Keratinocyte (primary cell): ENCODE results near the gene CEP126. TPM values are rescaled to one million over a fixed set of nuclear protein-coding genes. Genes with fewer than 3 reads are reported as not detected.

Source experiments
- DNase-seq: peaks from one replicate; pipeline ENCODE4 v3.0.0-alpha.2; 2011; ENCODE audit warnings: low read depth, missing footprints, low spot score
- FAIRE-seq: peaks from 2 replicates; lab custom pipeline; 2011; peaks lifted over from hg19 to GRCh38; lab: Jason Lieb, UNC
- H2AFZ ChIP-seq: 2 replicates; pipeline ENCODE4 v1.6.0; 2012; ENCODE audit warnings: low read length, control low read depth, inconsistent platforms; ENCODE audit not compliant: control insufficient read depth
- H3K27ac ChIP-seq: 2 replicates; pipeline ENCODE4 v1.5.1; 2011; ENCODE audit warnings: low read length; ENCODE audit not compliant: control insufficient read depth, insufficient read depth
- H3K27me3 ChIP-seq: 3 replicates; pipeline ENCODE4 v1.6.0; 2011; ENCODE audit warnings: low read length; ENCODE audit not compliant: control insufficient read depth, insufficient read depth; ENCODE audit errors: extremely low read depth
- H3K36me3 ChIP-seq, 2 experiments: 2 replicates in 1 of 2; 3 replicates in 1 of 2; pipeline ENCODE4 v1.5.1; 2011; ENCODE audit warnings: low read length in 2 of 2, mild to moderate bottlenecking in 1 of 2; ENCODE audit not compliant: control insufficient read depth in 2 of 2, insufficient read depth in 2 of 2; ENCODE audit errors: extremely low read depth in 1 of 2
- H3K4me1 ChIP-seq: 3 replicates; pipeline ENCODE4 v1.5.1; 2011; ENCODE audit warnings: low read length; ENCODE audit not compliant: control insufficient read depth, insufficient read depth; ENCODE audit errors: extremely low read depth
- H3K4me2 ChIP-seq: 3 replicates; pipeline ENCODE4 v1.6.0; 2011; ENCODE audit warnings: low read depth, low read length; ENCODE audit not compliant: control insufficient read depth, insufficient read depth; ENCODE audit errors: extremely low read depth
- H3K4me3 ChIP-seq, 3 experiments: fragments of 200-600 bp in 1 of 3; sonication (generic) in 1 of 3; 2 replicates in 2 of 3; 3 replicates in 1 of 3; pipeline ENCODE4 v1.5.1; 2011 to 2016; ENCODE audit warnings: low read length in 3 of 3, mild to moderate bottlenecking in 3 of 3, control low read depth in 2 of 3, inconsistent platforms in 1 of 3, low read depth in 1 of 3, mixed read lengths in 1 of 3, mixed run types in 1 of 3, moderate library complexity in 1 of 3; ENCODE audit not compliant: control insufficient read depth in 2 of 3, insufficient read depth in 2 of 3; ENCODE audit errors: extremely low read depth in 1 of 3
- H3K79me2 ChIP-seq: 2 replicates; pipeline ENCODE4 v1.6.0; 2012; ENCODE audit warnings: low read length; ENCODE audit not compliant: control insufficient read depth, insufficient read depth
- H3K9ac ChIP-seq: 3 replicates; pipeline ENCODE4 v1.6.0; 2011; ENCODE audit warnings: low read length; ENCODE audit not compliant: control insufficient read depth, insufficient read depth; ENCODE audit errors: extremely low read depth
- H3K9me1 ChIP-seq: 3 replicates; pipeline ENCODE4 v1.6.0; 2011; ENCODE audit warnings: low read length; ENCODE audit not compliant: control insufficient read depth, insufficient read depth; ENCODE audit errors: extremely low read depth
- H3K9me3 ChIP-seq: 2 replicates; pipeline ENCODE4 v1.5.1; 2012; ENCODE audit warnings: low read depth, low read length; ENCODE audit not compliant: control insufficient read depth
- H4K20me1 ChIP-seq: 3 replicates; pipeline ENCODE4 v1.6.0; 2011; ENCODE audit warnings: low read length; ENCODE audit not compliant: control insufficient read depth, insufficient read depth; ENCODE audit errors: extremely low read depth
- CTCF ChIP-seq, 3 experiments: IDR thresholded peaks in 1 of 3; conservative IDR thresholded peaks in 1 of 3; optimal IDR thresholded peaks in 1 of 3; 2 replicates in 2 of 3; 3 replicates in 1 of 3; pipeline versions ENCODE3 to v1.5.1; 2011; ENCODE audit warnings: low read length in 3 of 3, mild to moderate bottlenecking in 3 of 3, moderate library complexity in 2 of 3, control low read depth in 1 of 3, inconsistent platforms in 1 of 3; ENCODE audit not compliant: insufficient read depth in 2 of 3; ENCODE audit errors: extremely low read depth in 1 of 3
- EZH2 ChIP-seq: IDR thresholded peaks from one replicate; pipeline ENCODE4 v1.6.1; 2012; ENCODE audit warnings: inconsistent platforms, mild to moderate bottlenecking, low read length, moderate library complexity
- dilution Hi-C: fragments of 300-500 bp; cut with MboI; formaldehyde crosslinking; loops from one replicate; pipeline ENCODE4 v1.7.0; 2020; ENCODE audit warnings: low sequenced_read_pairs; ENCODE audit not compliant: extremely low pct_ligation_motif_present
- polyA plus RNA-seq, 5 experiments: library from polyadenylated mRNA; depleted of rRNA in 3 of 5; stranded (reverse) in 3 of 5; stranded (forward) in 1 of 5; unstranded in 1 of 5; fragments of >200 nt; gene quantifications; 1 replicate in 1 of 5; 2 replicates in 3 of 5; 3 replicates in 1 of 5; pipeline versions ENCODE4 v1.2.1 to v1.2.3, GENCODE V29; 2011 to 2012; ENCODE audit warnings: missing spikeins in 2 of 5, low read depth in 1 of 5, low replicate concordance in 1 of 5

CEP126 gene
- polyA plus RNA-seq, 1 donor (not counting 4 experiments of a cell fraction or from before 2014, with no cell fraction given): 3.4 TPM

GRCh38 chr11:102005306-102005705, 90.5 kb downstream of the CEP126 start:
- no peak overlapping the region for H3K4me2 ChIP-seq
- no peaks in the 10 kb centered on the region for H3K36me3 ChIP-seq
- H2AFZ ChIP-seq: no peak overlapping the region
- no peak overlapping the region for H3K9ac ChIP-seq
- FAIRE-seq: no peak
- H3K27ac ChIP-seq: no peak overlapping the region
- no peaks in the 10 kb centered on the region for H3K9me1 ChIP-seq
- peaks cover 13% of the 10 kb centered on the region for H3K4me1 ChIP-seq
- H4K20me1 ChIP-seq: no peaks in the 10 kb centered on the region
- no peak for DNase-seq
- H3K79me2 ChIP-seq: no peaks in the 10 kb centered on the region
- no peaks in the 10 kb centered on the region for H3K9me3 ChIP-seq
- TF ChIP-seq EZH2 (no peak), CTCF (optimal IDR thresholded peaks at IDR 0.05 in 1 of 3, IDR thresholded peaks at IDR 0.05 in 1 of 3, conservative IDR thresholded peaks at IDR 0.05 in 1 of 3; ENCODE audit: extremely low read depth in 1 of 3, insufficient read depth in 2 of 3, low read length in 3 of 3) (no peak)
- no peak overlapping the region for H3K4me3 ChIP-seq
- no peaks in the 10 kb centered on the region for H3K27me3 ChIP-seq
- dilution Hi-C loops: no loop called here

- Histone ChIP-seq H3K9me3 (no peaks in the 10 kb centered on the region), H3K9ac (no peak overlapping the region), H3K79me2 (no peaks in the 10 kb centered on the region), H2AFZ (peak overlapping the region; percentile 69), H4K20me1 (no peaks in the 10 kb centered on the region), H3K4me3 (no peak overlapping the region), H3K36me3 (no peaks in the 10 kb centered on the region), H3K4me1 (peaks cover 28% of the 10 kb centered on the region), H3K4me2 (peak overlapping the region; percentile 43), H3K27ac (peak overlapping the region; percentile 57), H3K27me3 (no peaks in the 10 kb centered on the region), H3K9me1 (no peaks in the 10 kb centered on the region)
- no peak for FAIRE-seq
- dilution Hi-C loops: no loop called here
- no peak for TF ChIP-seq EZH2
- TF ChIP-seq CTCF (optimal IDR thresholded peaks at IDR 0.05 in 1 of 3, IDR thresholded peaks at IDR 0.05 in 1 of 3, conservative IDR thresholded peaks at IDR 0.05 in 1 of 3; ENCODE audit: extremely low read depth in 1 of 3, insufficient read depth in 2 of 3, low read length in 3 of 3): no peak
- no peak for DNase-seq
Measured at GRCh38 chr11:102006835-102007566, 92.2 kb downstream of the CEP126 start.
